A549 (cell line): Measurements from ENCODE around the gene SMARCB1.

Source experiments
- ZC3H11A ChIP-seq: fragments of 450-650 bp; IDR thresholded peaks from 2 replicates; pipeline ENCODE4 v1.6.1; 2014; ENCODE audit warnings: antibody characterized with exemption, mild to moderate bottlenecking
- TF ChIP-seq, protein P1 (sequence below): fragments of >200 bp; sonication (Bioruptor Twin); formaldehyde crosslinking; IDR thresholded peaks from 3 replicates; pipeline ENCODE4 v1.5.1; 2016

DNA sequence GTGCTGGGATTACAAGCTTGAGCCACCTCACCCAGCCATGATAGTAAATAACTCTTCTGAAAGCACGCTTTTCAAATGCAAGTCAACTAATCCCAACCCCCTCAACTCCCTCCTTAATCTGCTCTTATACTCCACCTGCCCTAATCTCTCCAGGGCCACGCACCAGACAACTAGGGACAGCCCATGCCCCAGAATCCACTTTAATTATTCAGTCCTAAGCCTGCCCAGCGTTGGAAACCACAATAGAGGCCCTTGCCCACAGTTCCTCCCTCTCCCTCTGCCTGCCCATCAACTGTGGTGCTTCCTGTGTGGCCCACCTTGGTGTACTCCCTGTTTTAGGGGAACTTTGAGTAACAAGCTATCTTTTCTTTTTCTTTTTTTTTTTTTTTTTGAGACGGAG, 29.9 kb upstream of the SMARCB1 start:
- TF ChIP-seq, protein P1, sequence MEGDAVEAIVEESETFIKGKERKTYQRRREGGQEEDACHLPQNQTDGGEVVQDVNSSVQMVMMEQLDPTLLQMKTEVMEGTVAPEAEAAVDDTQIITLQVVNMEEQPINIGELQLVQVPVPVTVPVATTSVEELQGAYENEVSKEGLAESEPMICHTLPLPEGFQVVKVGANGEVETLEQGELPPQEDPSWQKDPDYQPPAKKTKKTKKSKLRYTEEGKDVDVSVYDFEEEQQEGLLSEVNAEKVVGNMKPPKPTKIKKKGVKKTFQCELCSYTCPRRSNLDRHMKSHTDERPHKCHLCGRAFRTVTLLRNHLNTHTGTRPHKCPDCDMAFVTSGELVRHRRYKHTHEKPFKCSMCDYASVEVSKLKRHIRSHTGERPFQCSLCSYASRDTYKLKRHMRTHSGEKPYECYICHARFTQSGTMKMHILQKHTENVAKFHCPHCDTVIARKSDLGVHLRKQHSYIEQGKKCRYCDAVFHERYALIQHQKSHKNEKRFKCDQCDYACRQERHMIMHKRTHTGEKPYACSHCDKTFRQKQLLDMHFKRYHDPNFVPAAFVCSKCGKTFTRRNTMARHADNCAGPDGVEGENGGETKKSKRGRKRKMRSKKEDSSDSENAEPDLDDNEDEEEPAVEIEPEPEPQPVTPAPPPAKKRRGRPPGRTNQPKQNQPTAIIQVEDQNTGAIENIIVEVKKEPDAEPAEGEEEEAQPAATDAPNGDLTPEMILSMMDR: no peak
- no peak for TF ChIP-seq ZC3H11A
